ENCODE results near the gene TEX9. TPM values are rescaled to one million over a fixed set of nuclear protein-coding genes. Genes with fewer than 3 reads are reported as not detected.
"Not testable (repeated sequence)": the region's sequence is repeated elsewhere in the genome, so short reads cannot be mapped to it uniquely, and the experiment has no call there.

Gene TEX9
- total RNA-seq (1 to 10 TPM; 2.2 to 2.3 TPM), polyA plus RNA-seq (under 1 TPM in 1 of 2 donors, not detected in 1; 0.37 TPM)

GRCh38 chr15:56365075-56365711, at the start of gene TEX9:
Gene TEX9 (plus strand): TSS chr15:56365426. CDS start chr15:56365451, 25 bp downstream.
- peak within 1 kb of the TSS; percentile 30 to 64 for H3K4me3 ChIP-seq (ENCODE audit: low read length in 2 of 2)
- Mint-ChIP-seq H3K27ac (peak within 1 kb of the TSS in 3 of 7 donors; percentile 26 to 65 (median 47)), H3K9me3 (peaks cover 0 to 9% (median 3%) of the 10 kb centered on the region in 8 donors), H3K4me3 (peak within 1 kb of the TSS; percentile 77 to 92 (median 88)), H3K27me3 (peaks cover 18 to 25% of the 10 kb centered on the region in 2 donors), H3K4me1 (peaks cover 12 to 17% (median 14%) of the 10 kb centered on the region in 4 donors), H3K36me3 (peaks cover 0 to 2% of the 10 kb centered on the region in 2 donors)
- peaks cover 4% of the 10 kb centered on the region for H3K27me3 ChIP-seq (ENCODE audit: insufficient read depth, low read length)
- H3K9me3 ChIP-seq (ENCODE audit: control insufficient read depth in 1 of 2, low read length in 2 of 2): no peaks in the 10 kb centered on the region
- CTCF ChIA-PET (ENCODE audit: partially characterized antibody): interaction anchor here (0.7 kb wide), 1 partner anchor 10 kb away, joined by 4 read pairs; no protein-coding TSS in a partner anchor
- H3K36me3 ChIP-seq (ENCODE audit: insufficient read depth, low read length): no peaks in the 10 kb centered on the region
- peak; percentile 37 to 60 (median 52) for DNase-seq
- H3K4me1 ChIP-seq (ENCODE audit: insufficient read depth, low read length): peaks cover 14% of the 10 kb centered on the region
- no peak within 1 kb of the TSS for H3K27ac ChIP-seq (ENCODE audit: low read depth, low read length)
- POLR2A ChIA-PET (ENCODE audit: partially characterized antibody): no interaction called here
- intact Hi-C loops (cut with micrococcal nuclease): no loop called here

- H3K4me3 ChIP-seq (ENCODE audit: low read length in 2 of 2): not testable (repeated sequence)
Observed at GRCh38 chr15:56316561-56316960, 48.7 kb upstream of the TEX9 start.

GRCh38 chr15:56320316-56320715, 44.9 kb upstream of the TEX9 start:
- no peaks in the 10 kb centered on the region for H3K36me3 ChIP-seq (ENCODE audit: insufficient read depth, low read length)
- no peak overlapping the region for H3K4me3 ChIP-seq (ENCODE audit: low read length in 2 of 2)
- POLR2A ChIA-PET (ENCODE audit: partially characterized antibody): no interaction called here
- Mint-ChIP-seq H3K4me3 (no peak overlapping the region), H3K36me3 (peaks cover 0 to 9% of the 10 kb centered on the region in 2 donors), H3K27me3 (peaks cover 5% of the 10 kb centered on the region in 2 donors), H3K4me1 (no peaks in the 10 kb centered on the region), H3K9me3 (peaks cover 0 to 45% (median 32%) of the 10 kb centered on the region in 8 donors), H3K27ac (no peak overlapping the region)
- CTCF ChIA-PET (ENCODE audit: partially characterized antibody): no interaction called here
- peaks cover 0 to 5% of the 10 kb centered on the region in 2 donors for H3K9me3 ChIP-seq (ENCODE audit: control insufficient read depth in 1 of 2, low read length in 2 of 2)
- H3K27me3 ChIP-seq (ENCODE audit: insufficient read depth, low read length): no peaks in the 10 kb centered on the region
- no peak overlapping the region for H3K27ac ChIP-seq (ENCODE audit: low read depth, low read length)
- intact Hi-C loops (cut with micrococcal nuclease): no loop called here
- DNase-seq: no peak
- H3K4me1 ChIP-seq (ENCODE audit: insufficient read depth, low read length): no peaks in the 10 kb centered on the region

More at GRCh38 chr15:56316561-56316960, 48.7 kb upstream of the TEX9 start:
- H3K36me3 ChIP-seq (ENCODE audit: insufficient read depth, low read length); H3K4me1 Mint-ChIP-seq; H3K9me3 ChIP-seq (ENCODE audit: control insufficient read depth in 1 of 2, low read length in 2 of 2); POLR2A ChIA-PET (ENCODE audit: partially characterized antibody); H3K4me3 Mint-ChIP-seq; H3K4me1 ChIP-seq (ENCODE audit: insufficient read depth, low read length); H3K27me3 ChIP-seq (ENCODE audit: insufficient read depth, low read length); DNase-seq; H3K27me3 Mint-ChIP-seq; H3K27ac Mint-ChIP-seq; H3K27ac ChIP-seq (ENCODE audit: low read depth, low read length); intact Hi-C loops (cut with micrococcal nuclease); H3K36me3 Mint-ChIP-seq; CTCF ChIA-PET (ENCODE audit: partially characterized antibody): not testable (repeated sequence)
- peaks cover 0 to 31% (median 26%) of the 10 kb centered on the region in 8 donors for H3K9me3 Mint-ChIP-seq

GRCh38 chr15:56320861-56321260, 44.4 kb upstream of the TEX9 start:
- Mint-ChIP-seq H3K4me3 (no peak overlapping the region), H3K4me1 (no peaks in the 10 kb centered on the region), H3K27ac (no peak overlapping the region), H3K27me3 (peaks cover 5% of the 10 kb centered on the region in 2 donors), H3K9me3 (peaks cover 0 to 50% (median 37%) of the 10 kb centered on the region in 8 donors), H3K36me3 (peaks cover 0 to 9% of the 10 kb centered on the region in 2 donors)
- ChIA-PET POLR2A (ENCODE audit: partially characterized antibody) (no interaction called here), CTCF (ENCODE audit: partially characterized antibody) (no interaction called here)
- Histone ChIP-seq H3K27ac (ENCODE audit: low read depth, low read length) (no peak overlapping the region), H3K27me3 (ENCODE audit: insufficient read depth, low read length) (no peaks in the 10 kb centered on the region), H3K36me3 (ENCODE audit: insufficient read depth, low read length) (no peaks in the 10 kb centered on the region), H3K4me1 (ENCODE audit: insufficient read depth, low read length) (no peaks in the 10 kb centered on the region), H3K4me3 (ENCODE audit: low read length in 2 of 2) (no peak overlapping the region), H3K9me3 (ENCODE audit: control insufficient read depth in 1 of 2, low read length in 2 of 2) (peaks cover 0 to 5% of the 10 kb centered on the region in 2 donors)
- DNase-seq: no peak
- intact Hi-C loops (cut with micrococcal nuclease): no loop called here

GRCh38 chr15:56322444-56322843, 42.8 kb upstream of the TEX9 start:
- peaks cover 0 to 49% (median 36%) of the 10 kb centered on the region in 8 donors for H3K9me3 Mint-ChIP-seq
- no peak for DNase-seq
- H3K36me3 ChIP-seq (ENCODE audit: insufficient read depth, low read length): no peaks in the 10 kb centered on the region
- H3K36me3 Mint-ChIP-seq: peaks cover 0 to 5% of the 10 kb centered on the region in 2 donors
- intact Hi-C loops (cut with micrococcal nuclease): no loop called here
- no peak overlapping the region for H3K27ac Mint-ChIP-seq
- no peaks in the 10 kb centered on the region for H3K4me1 Mint-ChIP-seq
- H3K4me1 ChIP-seq (ENCODE audit: insufficient read depth, low read length): no peaks in the 10 kb centered on the region
- peaks cover 0 to 5% of the 10 kb centered on the region in 2 donors for H3K9me3 ChIP-seq (ENCODE audit: control insufficient read depth in 1 of 2, low read length in 2 of 2)
- no peak overlapping the region for H3K4me3 Mint-ChIP-seq
- no peaks in the 10 kb centered on the region for H3K27me3 ChIP-seq (ENCODE audit: insufficient read depth, low read length)
- H3K27me3 Mint-ChIP-seq: peaks cover 5% of the 10 kb centered on the region in 2 donors
- CTCF ChIA-PET (ENCODE audit: partially characterized antibody): no interaction called here
- POLR2A ChIA-PET (ENCODE audit: partially characterized antibody): no interaction called here
- no peak overlapping the region for H3K4me3 ChIP-seq (ENCODE audit: low read length in 2 of 2)
- H3K27ac ChIP-seq (ENCODE audit: low read depth, low read length): no peak overlapping the region

GRCh38 chr15:56323435-56323834, 41.8 kb upstream of the TEX9 start:
- H3K27me3 ChIP-seq (ENCODE audit: insufficient read depth, low read length): no peaks in the 10 kb centered on the region
- Mint-ChIP-seq H3K27me3 (peaks cover 5% of the 10 kb centered on the region in 2 donors), H3K9me3 (peaks cover 0 to 41% (median 28%) of the 10 kb centered on the region in 8 donors), H3K4me1 (no peaks in the 10 kb centered on the region), H3K27ac (no peak overlapping the region), H3K4me3 (no peak overlapping the region), H3K36me3 (no peaks in the 10 kb centered on the region)
- CTCF ChIA-PET (ENCODE audit: partially characterized antibody): interaction anchor here (0.6 kb wide), 1 partner anchor 549 kb away, joined by 3 read pairs; no protein-coding TSS in a partner anchor
- no peaks in the 10 kb centered on the region for H3K9me3 ChIP-seq (ENCODE audit: control insufficient read depth in 1 of 2, low read length in 2 of 2)
- no peak overlapping the region for H3K4me3 ChIP-seq (ENCODE audit: low read length in 2 of 2)
- H3K4me1 ChIP-seq (ENCODE audit: insufficient read depth, low read length): no peaks in the 10 kb centered on the region
- no peaks in the 10 kb centered on the region for H3K36me3 ChIP-seq (ENCODE audit: insufficient read depth, low read length)
- DNase-seq: no peak
- intact Hi-C loops (cut with micrococcal nuclease): no loop called here
- H3K27ac ChIP-seq (ENCODE audit: low read depth, low read length): no peak overlapping the region
- POLR2A ChIA-PET (ENCODE audit: partially characterized antibody): no interaction called here

GRCh38 chr15:56325186-56325585, 40.0 kb upstream of the TEX9 start:
- H3K27me3 ChIP-seq (ENCODE audit: insufficient read depth, low read length): no peaks in the 10 kb centered on the region
- Mint-ChIP-seq H3K36me3 (no peaks in the 10 kb centered on the region), H3K4me1 (no peaks in the 10 kb centered on the region), H3K27me3 (peaks cover 5% of the 10 kb centered on the region in 2 donors), H3K4me3 (no peak overlapping the region), H3K9me3 (peaks cover 0 to 43% (median 30%) of the 10 kb centered on the region in 8 donors), H3K27ac (no peak overlapping the region)
- DNase-seq: no peak
- H3K9me3 ChIP-seq (ENCODE audit: control insufficient read depth in 1 of 2, low read length in 2 of 2): no peaks in the 10 kb centered on the region
- POLR2A ChIA-PET (ENCODE audit: partially characterized antibody): no interaction called here
- no peaks in the 10 kb centered on the region for H3K4me1 ChIP-seq (ENCODE audit: insufficient read depth, low read length)
- no peak overlapping the region for H3K27ac ChIP-seq (ENCODE audit: low read depth, low read length)
- no peak overlapping the region for H3K4me3 ChIP-seq (ENCODE audit: low read length in 2 of 2)
- intact Hi-C loops (cut with micrococcal nuclease): no loop called here
- CTCF ChIA-PET (ENCODE audit: partially characterized antibody): no interaction called here
- H3K36me3 ChIP-seq (ENCODE audit: insufficient read depth, low read length): no peaks in the 10 kb centered on the region
